ENCODE results near the gene DOCK4.

- no peak for TF ChIP-seq ELF4 (IDR thresholded peaks at IDR 0.05)
- no peak for TF ChIP-seq ZNF384 (IDR thresholded peaks at IDR 0.05)
- no peak for TF ChIP-seq FOXM1 (IDR thresholded peaks at IDR 0.05; ENCODE audit: borderline replicate concordance)
- no peak for TF ChIP-seq NFRKB (IDR thresholded peaks at IDR 0.05)
- TF ChIP-seq SP1 (IDR thresholded peaks at IDR 0.05), result no peak
- no peak for TF ChIP-seq TARDBP (IDR thresholded peaks at IDR 0.05)
- no peak for TF ChIP-seq LEF1 (IDR thresholded peaks at IDR 0.05; ENCODE audit: borderline replicate concordance)
- TF ChIP-seq SUZ12 (IDR thresholded peaks at IDR 0.05), result no peak
- no peak for TF ChIP-seq FOXK2 (IDR thresholded peaks at IDR 0.05)
These were observed 471.1 kb downstream of the DOCK4 start for GRCh38 chr7:111734954-111735660.
